HG02840 (cell line): ENCODE measurements around the gene KCNT1.

Source experiments
- ATAC-seq: cut with Tn5 transposase; IDR thresholded peaks from one replicate; pipeline ENCODE4 v1.9.1; 2021; ENCODE audit warnings: mild to moderate bottlenecking, moderate library complexity, moderate number of reproducible peaks; ENCODE audit not compliant: unreplicated experiment, low FRiP score

Gene KCNT1

GRCh38 chr9:135792268-135793128 lies 90.5 kb downstream of the KCNT1 start:
- ATAC-seq, result no peak

GRCh38 chr9:135793221-135794056 lies 91.5 kb downstream of the KCNT1 start:
- ATAC-seq, result no peak

- no peak for ATAC-seq
Measured at GRCh38 chr9:135794057-135794335, 92.0 kb downstream of the KCNT1 start.

DNA sequence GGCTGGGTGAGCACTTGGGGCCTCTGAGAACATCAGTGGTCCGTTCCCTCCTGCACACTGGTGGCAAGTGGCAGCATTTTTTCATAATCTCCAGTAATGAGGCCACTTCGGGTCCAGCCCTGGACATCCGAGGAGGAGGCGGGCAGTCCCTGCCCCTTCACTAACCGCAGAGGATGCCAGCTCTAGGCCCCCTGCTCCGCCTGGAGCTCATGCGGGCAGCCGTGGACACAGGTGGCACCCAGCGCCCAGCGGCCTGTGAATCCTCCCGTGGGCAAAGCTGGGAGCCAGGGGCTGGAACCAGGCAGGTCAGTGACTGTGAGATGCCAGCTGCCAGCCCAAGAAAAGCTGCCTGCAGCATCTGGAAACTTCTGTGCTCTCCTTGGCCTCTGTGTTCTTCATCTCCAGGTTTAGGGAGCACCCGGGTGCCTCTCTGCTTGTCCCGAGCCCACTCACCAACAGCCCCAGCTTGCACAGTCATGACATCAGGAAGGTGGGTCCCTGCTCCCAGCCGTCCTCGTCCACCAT lies 92.4 kb downstream of the KCNT1 start:
- ATAC-seq, result no peak

DNA sequence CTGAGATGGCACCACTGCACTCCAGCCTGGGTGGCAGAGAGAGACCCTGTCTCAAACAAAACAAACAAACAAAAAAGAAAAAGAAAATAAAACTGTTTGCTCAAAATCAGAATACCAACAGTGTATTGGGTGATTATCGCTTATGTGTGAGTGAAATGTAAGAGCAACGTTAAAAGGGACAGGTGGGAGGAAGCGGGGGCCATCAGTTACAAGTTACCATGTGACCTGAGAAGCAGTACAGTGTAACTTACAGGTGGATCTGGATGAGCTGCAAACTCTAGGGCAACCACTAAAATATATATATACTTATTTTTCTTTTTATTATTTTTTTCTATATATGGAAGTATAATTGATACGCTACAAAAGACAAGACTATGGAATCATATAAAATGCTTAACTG lies 93.4 kb downstream of the KCNT1 start:
- ATAC-seq, result no peak

GRCh38 chr9:135796784-135797485 lies 95.0 kb downstream of the KCNT1 start:
- ATAC-seq, result no peak

DNA sequence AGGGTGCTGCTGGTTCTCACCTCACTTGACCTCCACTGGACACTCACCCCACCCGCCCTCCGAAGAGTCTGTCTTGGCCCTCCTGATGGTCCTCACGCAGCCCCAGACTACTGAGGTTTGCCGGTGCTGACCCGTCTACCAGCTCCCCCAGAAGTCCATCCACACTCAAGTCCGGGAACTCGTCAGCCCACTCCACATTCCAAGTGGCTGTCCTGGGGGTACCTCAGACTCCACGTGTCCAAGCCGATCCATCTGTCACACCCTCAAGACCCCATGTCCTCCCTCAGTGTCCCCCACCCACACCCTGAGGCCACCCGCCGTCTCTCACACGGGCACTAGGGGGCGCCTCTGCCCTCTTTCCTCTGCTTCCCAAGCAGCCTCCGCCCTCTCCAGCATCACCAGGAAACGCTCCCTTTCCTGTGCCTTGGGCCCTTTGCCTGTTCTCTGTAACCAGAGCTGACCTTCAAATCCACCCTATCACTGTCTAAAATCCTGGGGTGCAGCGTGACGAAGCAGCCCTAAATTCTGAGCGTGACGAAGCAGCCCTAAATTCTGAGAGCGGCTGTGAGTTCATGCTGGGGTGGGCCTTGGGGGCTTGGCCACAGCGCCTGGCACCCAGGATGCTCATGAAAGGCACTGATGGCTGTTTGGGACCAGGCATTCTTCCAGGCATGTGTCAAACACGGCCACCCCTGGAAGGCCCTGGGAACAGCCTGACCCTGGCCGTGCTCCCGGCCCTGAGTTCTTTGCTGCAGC lies 95.7 kb downstream of the KCNT1 start:
- ATAC-seq, result no peak

- ATAC-seq, result no peak
Measured at GRCh38 chr9:135798263-135798585, 96.2 kb downstream of the KCNT1 start.

DNA sequence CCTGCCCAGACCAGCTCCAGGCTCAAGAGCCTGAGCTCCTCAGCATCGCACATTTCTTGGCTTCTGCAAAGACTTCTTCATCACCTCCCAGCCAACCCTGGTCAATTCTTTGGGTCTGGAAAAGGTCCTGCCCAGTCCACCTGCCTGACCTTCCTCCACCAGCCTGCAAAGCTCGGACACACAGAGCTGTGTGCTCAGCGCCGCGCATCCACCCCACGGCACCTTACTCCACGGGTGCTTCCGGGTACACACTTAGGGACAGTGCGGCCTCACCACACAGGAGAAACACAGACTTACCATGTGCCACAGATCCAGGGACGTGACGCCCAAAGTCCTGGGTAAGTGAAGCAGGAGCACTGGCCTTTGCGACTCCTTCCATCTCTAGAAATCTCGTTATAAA lies 97.3 kb downstream of the KCNT1 start:
- no peak for ATAC-seq

- ATAC-seq, result no peak
Measured at GRCh38 chr9:135801070-135801469, 99.1 kb downstream of the KCNT1 start.

DNA sequence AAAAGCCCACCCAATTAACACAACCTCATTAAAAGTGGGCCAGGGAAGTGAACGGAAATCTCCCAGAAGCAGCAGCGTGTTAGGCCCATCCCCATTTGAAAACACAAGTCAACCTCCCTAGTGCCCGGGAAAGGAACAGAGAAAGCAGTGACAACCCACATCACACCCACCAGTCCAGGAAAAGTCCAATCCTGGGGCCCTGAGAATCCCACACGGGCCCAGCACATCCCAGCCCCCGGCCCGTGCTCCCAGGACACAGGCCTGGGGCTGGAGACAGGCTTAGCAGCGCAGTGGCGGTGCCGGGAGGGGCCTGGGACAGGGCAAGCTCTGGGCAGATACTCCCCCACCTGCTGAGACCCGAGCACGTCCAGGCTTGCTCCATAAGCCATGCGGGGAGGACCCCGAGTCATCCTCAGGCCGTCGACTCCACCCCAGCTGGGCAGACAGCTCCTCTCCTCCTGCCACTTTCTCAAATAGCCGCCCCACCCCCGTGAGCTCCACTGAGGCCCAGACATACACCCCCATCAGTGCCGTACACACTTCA lies 101.0 kb downstream of the KCNT1 start:
- ATAC-seq, result no peak

GRCh38 chr9:135803441-135803840 lies 101.5 kb downstream of the KCNT1 start:
- ATAC-seq, result no peak

GRCh38 chr9:135804581-135805421 lies 102.8 kb downstream of the KCNT1 start:
- no peak for ATAC-seq

DNA sequence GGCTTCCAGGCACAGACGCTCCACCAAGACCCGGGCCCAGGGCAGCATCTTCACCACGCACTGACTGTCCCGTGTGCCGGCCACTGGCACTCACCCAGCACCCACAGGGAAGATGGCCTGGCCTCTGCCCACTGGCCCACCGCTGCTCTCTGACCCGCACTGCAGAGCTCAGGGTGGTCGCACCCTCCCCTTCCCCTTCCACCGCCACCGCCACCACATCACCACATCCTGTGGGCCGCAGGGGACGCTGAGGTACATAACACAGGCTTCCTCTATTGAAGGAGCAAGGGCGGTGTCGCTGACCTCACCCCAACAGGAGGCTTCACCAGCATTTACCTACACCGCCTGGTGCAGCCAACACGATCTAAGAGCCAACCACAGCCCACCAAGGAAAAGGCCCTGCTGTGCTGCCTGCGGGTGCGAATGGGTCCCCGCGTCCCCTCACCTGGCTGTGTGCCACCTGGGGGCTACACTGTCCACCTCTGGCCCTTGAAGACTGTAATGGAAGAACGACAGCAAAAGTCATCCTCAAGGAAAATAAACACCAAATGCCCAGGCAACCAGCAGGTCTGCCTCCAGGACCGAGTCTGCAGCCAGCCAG lies 103.5 kb downstream of the KCNT1 start:
- no peak for ATAC-seq

GRCh38 chr9:135809166-135809565 lies 107.2 kb downstream of the KCNT1 start:
- ATAC-seq, result no peak

DNA sequence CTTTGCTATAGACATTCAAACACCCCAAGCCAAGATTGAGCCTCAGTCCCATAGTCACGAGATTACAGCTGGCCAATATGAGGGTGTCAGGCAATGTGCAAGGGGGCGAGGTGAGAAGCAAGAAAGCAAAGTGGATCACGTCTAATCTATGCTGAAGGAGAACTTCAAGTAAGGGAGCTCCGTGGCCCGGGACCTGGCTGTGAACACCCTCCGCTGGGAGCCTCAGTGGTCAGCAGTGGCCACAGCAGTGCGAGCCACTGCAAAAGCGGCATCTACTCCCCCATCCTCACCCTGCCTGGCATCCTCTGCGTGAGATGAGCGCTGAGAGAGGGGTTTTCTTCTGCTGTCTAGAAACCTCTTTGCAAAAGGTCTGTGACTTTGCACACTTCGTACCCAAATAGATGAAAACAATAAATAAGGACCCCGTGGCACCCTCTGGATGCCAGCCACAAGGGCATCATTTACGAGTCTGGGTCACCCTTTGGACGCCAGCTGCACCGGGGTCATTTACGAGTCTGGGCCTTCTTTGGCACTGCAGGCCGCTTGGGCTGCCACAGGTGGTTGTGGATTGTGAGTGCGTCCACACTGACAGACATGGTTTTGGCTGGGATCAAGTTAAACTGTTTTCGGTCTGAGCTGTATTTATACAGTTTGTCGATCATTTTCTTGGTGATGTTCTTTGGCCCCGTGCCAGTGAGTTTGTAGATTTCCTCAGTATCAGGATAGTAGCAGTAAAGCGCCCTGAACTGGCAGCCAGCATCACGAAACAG lies 109.0 kb downstream of the KCNT1 start:
- ATAC-seq, result no peak

DNA sequence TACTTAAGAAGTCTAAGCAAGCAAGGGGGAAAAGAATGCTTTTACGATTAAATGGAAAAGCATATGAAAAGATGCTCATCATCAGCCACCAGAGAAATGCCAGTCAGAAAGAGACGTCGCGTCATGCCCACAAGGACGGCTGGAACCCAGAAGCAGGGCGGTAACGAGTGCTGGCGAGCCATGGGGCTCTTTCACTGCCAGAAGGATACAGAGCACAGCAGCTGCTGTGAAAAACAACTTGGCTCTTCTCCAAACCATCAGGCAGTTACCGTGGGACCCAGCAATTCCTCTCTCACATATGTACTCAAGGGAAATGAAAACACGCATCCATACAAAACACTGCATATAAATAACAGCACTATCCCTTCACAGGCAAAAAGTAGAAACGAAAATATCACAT lies 109.8 kb downstream of the KCNT1 start:
- no peak for ATAC-seq

GRCh38 chr9:135812961-135813360 lies 111.0 kb downstream of the KCNT1 start:
- ATAC-seq, result no peak
